ENCODE measurements around the gene CACNA1C. TPM values are rescaled to one million over a fixed set of nuclear protein-coding genes. Genes with fewer than 3 reads are reported as not detected.

Gene CACNA1C
- total RNA-seq, 4 donors from 2014 or later = 1.5 to 13.5 (median 2.1) TPM

DNA sequence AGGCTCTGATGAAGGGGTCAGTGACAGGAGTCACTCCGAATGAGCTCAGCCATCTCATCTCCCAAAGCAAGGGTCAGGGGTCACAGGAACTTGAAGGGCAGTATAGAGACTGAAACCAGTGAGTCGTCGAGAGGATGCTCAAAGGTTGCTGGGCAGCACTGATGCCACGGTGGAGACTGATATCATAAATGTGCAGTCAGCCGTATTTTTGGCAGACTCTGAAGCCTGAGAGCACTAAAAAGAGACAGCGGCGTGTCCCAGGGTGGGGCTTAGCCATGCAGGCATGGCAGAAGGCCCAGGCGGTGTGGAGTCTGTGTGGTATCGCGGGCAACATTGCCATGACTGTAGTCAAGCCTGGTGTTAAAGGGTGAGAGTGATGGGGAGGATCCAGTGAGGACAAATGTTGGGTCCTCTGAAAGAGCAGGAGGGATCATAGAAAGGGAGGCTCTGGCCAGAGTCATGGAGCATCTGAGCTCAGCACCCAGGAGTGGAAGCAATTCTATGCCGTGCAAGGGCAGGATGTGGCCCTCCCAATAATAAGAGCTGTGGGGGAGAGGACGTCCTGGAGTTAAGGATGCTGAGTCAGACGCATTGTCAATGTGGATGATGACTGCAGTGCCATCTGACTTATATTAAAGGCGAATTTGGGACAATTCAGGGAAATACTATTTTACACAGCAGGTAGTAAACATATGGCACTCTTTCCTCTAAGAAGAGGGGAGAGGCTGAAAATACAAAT lies 500.8 kb downstream of the CACNA1C start:
- no peak overlapping the region for H3K27ac ChIP-seq
- no peak for DNase-seq
- WGBS, 2 donors = 66 to 76% methylated on average over 14 of the region's 14 CpGs
- intact Hi-C loops (cut with DNase I) = no loop called here
- no peaks in the 10 kb centered on the region for H3K27me3 ChIP-seq
- TF ChIP-seq, protein P1, sequence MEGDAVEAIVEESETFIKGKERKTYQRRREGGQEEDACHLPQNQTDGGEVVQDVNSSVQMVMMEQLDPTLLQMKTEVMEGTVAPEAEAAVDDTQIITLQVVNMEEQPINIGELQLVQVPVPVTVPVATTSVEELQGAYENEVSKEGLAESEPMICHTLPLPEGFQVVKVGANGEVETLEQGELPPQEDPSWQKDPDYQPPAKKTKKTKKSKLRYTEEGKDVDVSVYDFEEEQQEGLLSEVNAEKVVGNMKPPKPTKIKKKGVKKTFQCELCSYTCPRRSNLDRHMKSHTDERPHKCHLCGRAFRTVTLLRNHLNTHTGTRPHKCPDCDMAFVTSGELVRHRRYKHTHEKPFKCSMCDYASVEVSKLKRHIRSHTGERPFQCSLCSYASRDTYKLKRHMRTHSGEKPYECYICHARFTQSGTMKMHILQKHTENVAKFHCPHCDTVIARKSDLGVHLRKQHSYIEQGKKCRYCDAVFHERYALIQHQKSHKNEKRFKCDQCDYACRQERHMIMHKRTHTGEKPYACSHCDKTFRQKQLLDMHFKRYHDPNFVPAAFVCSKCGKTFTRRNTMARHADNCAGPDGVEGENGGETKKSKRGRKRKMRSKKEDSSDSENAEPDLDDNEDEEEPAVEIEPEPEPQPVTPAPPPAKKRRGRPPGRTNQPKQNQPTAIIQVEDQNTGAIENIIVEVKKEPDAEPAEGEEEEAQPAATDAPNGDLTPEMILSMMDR (IDR thresholded peaks at IDR 0.05) = no peak
- TF ChIP-seq POLR2A (IDR thresholded peaks at IDR 0.05) = no peak
- no peaks in the 10 kb centered on the region for H3K9me3 ChIP-seq
- no peaks in the 10 kb centered on the region for H3K36me3 ChIP-seq
- H3K4me1 ChIP-seq = no peaks in the 10 kb centered on the region
- no peak overlapping the region for H3K4me3 ChIP-seq

DNA sequence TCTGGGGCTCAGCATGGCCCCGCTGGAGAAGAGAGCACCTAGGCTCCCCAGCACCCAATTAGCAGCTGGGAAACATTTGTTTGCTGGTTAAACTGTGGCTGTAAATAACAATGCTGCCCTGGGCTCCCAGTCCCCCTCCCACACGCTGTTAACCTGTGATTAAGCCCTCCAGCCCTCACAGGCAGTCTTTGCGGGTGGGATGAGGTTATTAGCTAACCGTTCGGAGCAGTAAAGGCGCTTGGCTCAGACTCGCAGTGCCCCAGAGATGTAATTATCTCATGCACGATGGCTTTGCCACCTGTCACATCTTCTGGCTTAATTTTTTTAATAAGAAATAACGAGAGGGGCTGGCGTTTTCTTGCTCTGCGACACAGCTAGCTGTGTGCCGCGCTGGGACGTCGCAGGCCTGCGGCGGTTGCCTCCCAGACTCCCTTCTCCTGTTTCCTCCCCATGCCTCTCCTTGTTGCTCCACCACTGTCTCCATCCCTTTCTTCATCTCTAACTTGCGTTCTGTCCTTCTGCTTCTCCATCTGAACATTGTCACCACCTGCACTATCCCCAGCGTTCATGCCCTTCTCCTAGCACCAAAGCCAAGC lies 502.8 kb downstream of the CACNA1C start:
- DNase-seq = no peak
- intact Hi-C loops (cut with DNase I) = no loop called here
- H3K9me3 ChIP-seq = no peaks in the 10 kb centered on the region
- H3K27me3 ChIP-seq = no peaks in the 10 kb centered on the region
- no peaks in the 10 kb centered on the region for H3K36me3 ChIP-seq
- H3K4me3 ChIP-seq = no peak overlapping the region
- no peak overlapping the region for H3K27ac ChIP-seq
- no peaks in the 10 kb centered on the region for H3K4me1 ChIP-seq
- no peak for TF ChIP-seq POLR2A (IDR thresholded peaks at IDR 0.05)
- TF ChIP-seq, protein P1 (IDR thresholded peaks at IDR 0.05) = no peak
- WGBS, 2 donors = 76 to 88% methylated on average over 13 to 19 of the region's 19 CpGs

DNA sequence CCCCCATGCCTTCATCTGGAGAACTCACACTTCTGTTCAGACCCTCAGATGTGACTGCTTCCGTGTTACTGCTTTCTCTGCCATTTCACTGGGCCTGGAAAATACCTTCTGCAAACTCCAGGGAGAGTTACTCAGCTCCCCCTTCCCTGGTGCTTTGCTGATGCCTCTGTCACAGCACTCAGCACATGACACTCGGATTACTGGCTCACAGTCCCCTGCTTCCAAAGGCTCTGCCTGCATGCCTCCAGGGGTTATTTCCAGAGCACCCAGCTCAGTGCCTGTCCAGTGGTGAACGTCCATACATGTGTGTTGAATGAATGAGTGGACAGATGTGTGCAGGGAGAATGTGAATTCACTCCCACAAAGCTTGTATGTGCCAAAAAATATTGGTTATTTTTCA lies 504.8 kb downstream of the CACNA1C start:
- TF ChIP-seq, protein P1 (IDR thresholded peaks at IDR 0.05) = no peak
- TF ChIP-seq POLR2A (IDR thresholded peaks at IDR 0.05) = no peak
- intact Hi-C loops (cut with DNase I) = no loop called here
- 54 to 60% methylated on average over 3 of the region's 3 CpGs for WGBS, 2 donors
- Histone ChIP-seq H3K27ac (no peak overlapping the region), H3K36me3 (no peaks in the 10 kb centered on the region), H3K9me3 (no peaks in the 10 kb centered on the region), H3K4me3 (no peak overlapping the region), H3K4me1 (no peaks in the 10 kb centered on the region), H3K27me3 (no peaks in the 10 kb centered on the region)
- DNase-seq = no peak

DNA sequence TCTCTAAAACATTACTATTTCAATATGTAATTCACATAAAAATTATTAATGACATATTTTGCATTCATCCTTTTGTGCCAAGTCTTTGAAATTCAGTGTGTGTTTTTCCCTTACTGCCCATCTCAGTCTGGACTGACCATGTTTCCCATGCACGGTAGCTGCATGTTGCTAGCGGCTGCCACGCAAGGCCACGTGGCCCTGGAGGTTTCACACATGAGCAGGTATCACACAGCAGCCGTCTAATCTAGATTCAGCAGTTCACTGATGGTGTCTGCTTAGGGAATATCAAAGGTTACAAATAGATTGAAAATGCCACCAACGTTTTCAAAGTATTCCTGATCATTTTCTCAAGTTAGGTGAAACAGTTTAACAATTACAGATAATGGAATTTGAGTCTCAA lies 507.1 kb downstream of the CACNA1C start:
- no peaks in the 10 kb centered on the region for H3K36me3 ChIP-seq
- H3K4me3 ChIP-seq = no peak overlapping the region
- H3K27me3 ChIP-seq = no peaks in the 10 kb centered on the region
- no peak overlapping the region for H3K27ac ChIP-seq
- WGBS, 2 donors = 74 to 75% methylated on average over 6 of the region's 6 CpGs
- H3K4me1 ChIP-seq = no peaks in the 10 kb centered on the region
- DNase-seq = no peak
- TF ChIP-seq, protein P1 (IDR thresholded peaks at IDR 0.05) = no peak
- TF ChIP-seq POLR2A (IDR thresholded peaks at IDR 0.05) = no peak
- intact Hi-C loops (cut with DNase I) = no loop called here
- H3K9me3 ChIP-seq = no peaks in the 10 kb centered on the region

DNA sequence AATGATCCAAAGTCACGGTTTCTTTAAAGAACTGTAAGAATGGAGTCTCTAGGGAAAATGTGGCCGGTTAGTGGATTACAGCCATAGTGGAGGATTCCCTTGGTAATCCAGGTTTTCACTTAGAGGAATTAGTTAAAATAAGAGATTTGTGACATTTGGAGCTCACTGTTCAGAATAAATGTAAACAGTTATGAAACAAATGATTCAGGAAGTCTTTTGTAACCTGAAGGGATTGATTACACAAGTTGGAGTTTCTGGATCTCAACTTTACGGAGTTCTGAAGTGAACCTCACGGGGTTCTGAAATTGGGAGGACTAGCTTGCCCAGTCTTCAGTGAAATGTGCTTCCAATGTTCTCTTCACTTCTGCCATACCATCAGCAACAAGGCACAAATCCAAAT lies 507.6 kb downstream of the CACNA1C start:
- H3K27me3 ChIP-seq = no peaks in the 10 kb centered on the region
- WGBS, 2 donors = 66 to 68% methylated on average over 4 of the region's 4 CpGs
- H3K27ac ChIP-seq = no peak overlapping the region
- H3K36me3 ChIP-seq = no peaks in the 10 kb centered on the region
- no peaks in the 10 kb centered on the region for H3K4me1 ChIP-seq
- H3K4me3 ChIP-seq = no peak overlapping the region
- no peak for DNase-seq
- intact Hi-C loops (cut with DNase I) = no loop called here
- no peaks in the 10 kb centered on the region for H3K9me3 ChIP-seq
- TF ChIP-seq POLR2A (IDR thresholded peaks at IDR 0.05) = no peak
- TF ChIP-seq, protein P1 (IDR thresholded peaks at IDR 0.05) = no peak

Data from esophagus squamous epithelium (tissue), 5 donors.